ENCODE measurements around the gene PLEKHA4.

- TF ChIP-seq CTCF (IDR thresholded peaks at IDR 0.05; ENCODE audit: low read depth, low read length, missing input control): no peak
- peak; percentile 40 for TF ChIP-seq SP1 (IDR thresholded peaks at IDR 0.05)
- TF ChIP-seq JUND (IDR thresholded peaks at IDR 0.05): no peak
- no peak for TF ChIP-seq ATF3 (IDR thresholded peaks at IDR 0.05)
- TF ChIP-seq EGR1 (IDR thresholded peaks at IDR 0.05; ENCODE audit: low read depth in 2 of 2): no peak
- no peak for TF ChIP-seq TAF1 (conservative IDR thresholded peaks at IDR 0.05)
- TF ChIP-seq RAD21 (IDR thresholded peaks at IDR 0.05): peak; percentile 14 to 45
- TF ChIP-seq MAX (IDR thresholded peaks at IDR 0.05): no peak
Observed at GRCh38 chr19:48813123-48813913, 55.1 kb downstream of the PLEKHA4 start.

Measured in liver (tissue), 3 donors.